EH (cell line): ENCODE measurements around the gene SHC4.

Experiments used
- DNase-seq: peaks from one replicate; pipeline ENCODE4 v3.0.0-alpha.2; 2015; ENCODE audit warnings: low read depth

SHC4 gene

GRCh38 chr15:48845123-48845522 lies 118.6 kb downstream of the SHC4 start:
- no peak for DNase-seq

GRCh38 chr15:48842501-48842900 lies 121.2 kb downstream of the SHC4 start:
- no peak for DNase-seq

GRCh38 chr15:48834756-48835155 lies 129.0 kb downstream of the SHC4 start:
- no peak for DNase-seq

- DNase-seq = peak; percentile 8
Observed at GRCh38 chr15:48833526-48834239, 130.0 kb downstream of the SHC4 start.

- no peak for DNase-seq
Observed at GRCh38 chr15:48832648-48833047, 131.1 kb downstream of the SHC4 start.

GRCh38 chr15:48828906-48829305 lies 134.8 kb downstream of the SHC4 start:
- DNase-seq = no peak

- DNase-seq = no peak
Observed at GRCh38 chr15:48828471-48828870, 135.2 kb downstream of the SHC4 start.

- DNase-seq = no peak
Observed at GRCh38 chr15:48825075-48825474, 138.6 kb downstream of the SHC4 start.

- DNase-seq = peak; percentile 39
Observed at GRCh38 chr15:48823706-48824105, 140.0 kb downstream of the SHC4 start.

GRCh38 chr15:48823237-48823636 lies 140.5 kb downstream of the SHC4 start:
- DNase-seq = peak; percentile 76

GRCh38 chr15:48814286-48814685 lies 149.4 kb downstream of the SHC4 start:
- no peak for DNase-seq

- no peak for DNase-seq
Observed at GRCh38 chr15:48811325-48811958, 152.3 kb downstream of the SHC4 start.

- peak; percentile 100 for DNase-seq
Observed at GRCh38 chr15:48810414-48811324, 153.1 kb downstream of the SHC4 start, which contains the start of gene CEP152. CEP152 (minus strand) TSS chr15:48811069; CDS start chr15:48805649, 5,420 bp downstream.

- DNase-seq = peak; percentile 43
Observed at GRCh38 chr15:48806151-48806550, 157.6 kb downstream of the SHC4 start.

- peak; percentile 6 for DNase-seq
Observed at GRCh38 chr15:48805591-48805990, 158.1 kb downstream of the SHC4 start.

- DNase-seq = no peak
Observed at GRCh38 chr15:48803877-48804276, 159.8 kb downstream of the SHC4 start.

GRCh38 chr15:48802867-48803266 lies 160.9 kb downstream of the SHC4 start:
- peak; percentile 93 for DNase-seq

- DNase-seq = no peak
Observed at GRCh38 chr15:48802257-48802656, 161.5 kb downstream of the SHC4 start.

GRCh38 chr15:48800811-48801455 lies 162.8 kb downstream of the SHC4 start:
- DNase-seq = peak; percentile 38

GRCh38 chr15:48800245-48800644 lies 163.5 kb downstream of the SHC4 start:
- no peak for DNase-seq

- no peak for DNase-seq
Observed at GRCh38 chr15:48798319-48798718, 165.4 kb downstream of the SHC4 start.

- DNase-seq = peak; percentile 64
Observed at GRCh38 chr15:48796930-48797329, 166.8 kb downstream of the SHC4 start.
